Astrocyte (in vitro differentiated cells and primary cell): ENCODE measurements around the gene DCTN4.

Source experiments
- EZH2 ChIP-seq: IDR thresholded peaks from 2 replicates; pipeline ENCODE4 v1.6.1; 2012; ENCODE audit warnings: mild to moderate bottlenecking, low read length, inconsistent platforms; ENCODE audit not compliant: insufficient read depth
- TF ChIP-seq, protein P1 (sequence below): IDR thresholded peaks from 2 replicates; pipeline ENCODE4 v1.5.1; 2011; ENCODE audit warnings: low read depth, mild to moderate bottlenecking, inconsistent platforms, low read length, moderate library complexity; ENCODE audit not compliant: insufficient read depth

DNA sequence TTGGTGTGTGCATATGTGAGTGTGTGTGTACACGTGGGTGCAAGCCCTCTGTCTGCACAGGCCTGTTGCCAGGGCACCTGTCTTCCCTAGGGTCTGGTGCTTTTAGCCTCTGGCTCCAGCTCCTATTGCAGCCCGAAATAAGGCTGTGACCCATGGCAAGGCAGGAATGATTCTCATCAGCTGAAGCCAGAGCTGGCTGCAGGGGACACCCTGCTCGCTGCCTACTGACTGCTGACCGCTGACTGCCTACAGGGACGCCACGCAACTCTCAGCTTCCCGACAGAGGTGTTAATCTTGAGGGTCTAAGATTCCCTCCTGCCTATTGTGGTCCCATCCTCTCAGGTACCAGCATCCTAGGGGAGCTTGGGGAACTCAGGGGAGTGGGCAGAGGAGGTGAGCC, 97.7 kb downstream of the DCTN4 start, which contains the start of gene MYOZ3:
- TF ChIP-seq, protein P1, sequence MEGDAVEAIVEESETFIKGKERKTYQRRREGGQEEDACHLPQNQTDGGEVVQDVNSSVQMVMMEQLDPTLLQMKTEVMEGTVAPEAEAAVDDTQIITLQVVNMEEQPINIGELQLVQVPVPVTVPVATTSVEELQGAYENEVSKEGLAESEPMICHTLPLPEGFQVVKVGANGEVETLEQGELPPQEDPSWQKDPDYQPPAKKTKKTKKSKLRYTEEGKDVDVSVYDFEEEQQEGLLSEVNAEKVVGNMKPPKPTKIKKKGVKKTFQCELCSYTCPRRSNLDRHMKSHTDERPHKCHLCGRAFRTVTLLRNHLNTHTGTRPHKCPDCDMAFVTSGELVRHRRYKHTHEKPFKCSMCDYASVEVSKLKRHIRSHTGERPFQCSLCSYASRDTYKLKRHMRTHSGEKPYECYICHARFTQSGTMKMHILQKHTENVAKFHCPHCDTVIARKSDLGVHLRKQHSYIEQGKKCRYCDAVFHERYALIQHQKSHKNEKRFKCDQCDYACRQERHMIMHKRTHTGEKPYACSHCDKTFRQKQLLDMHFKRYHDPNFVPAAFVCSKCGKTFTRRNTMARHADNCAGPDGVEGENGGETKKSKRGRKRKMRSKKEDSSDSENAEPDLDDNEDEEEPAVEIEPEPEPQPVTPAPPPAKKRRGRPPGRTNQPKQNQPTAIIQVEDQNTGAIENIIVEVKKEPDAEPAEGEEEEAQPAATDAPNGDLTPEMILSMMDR, result no peak
- no peak for TF ChIP-seq EZH2
